ENCODE results near the gene RFC4.

RFC4 gene

DNA sequence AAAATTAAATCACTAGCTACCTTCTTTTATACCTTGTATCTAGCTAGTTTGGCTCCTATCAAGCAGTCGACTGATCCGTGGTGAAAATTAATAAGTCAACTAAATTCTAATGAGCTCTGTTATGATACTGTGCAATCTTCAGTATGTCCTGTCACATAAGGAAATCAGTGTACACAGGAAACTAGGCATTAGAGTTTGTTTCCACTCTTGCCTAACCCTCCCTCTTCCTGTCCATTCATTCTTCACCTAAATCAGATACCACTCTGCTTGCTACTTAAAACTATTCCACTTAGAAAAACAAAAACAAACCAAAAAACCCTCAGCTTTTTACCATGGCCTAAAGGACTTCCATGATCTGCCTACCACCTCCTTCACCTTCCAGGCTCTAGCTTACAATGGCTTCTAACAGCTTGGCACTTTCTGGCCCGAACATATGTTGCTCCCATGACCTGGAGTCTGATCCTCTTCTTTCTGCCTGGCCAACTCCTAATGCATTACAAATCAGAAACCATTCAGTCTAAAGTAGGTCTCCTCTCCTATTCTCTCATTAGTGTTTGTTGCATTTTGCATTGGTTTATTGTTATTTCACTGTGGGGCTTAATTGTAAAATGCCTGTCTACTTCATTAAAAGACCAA lies 7.9 kb downstream of the RFC4 start:
- Histone ChIP-seq H3K27ac (ENCODE audit: low read depth, low read length, poor library complexity, severe bottlenecking) (no peak overlapping the region), H3K4me3 (ENCODE audit: low read depth, low read length, poor library complexity, severe bottlenecking) (no peak overlapping the region), H3K4me2 (ENCODE audit: low read length) (no peak overlapping the region), H3K9me2 (ENCODE audit: low read depth, low read length) (no peaks in the 10 kb centered on the region), H2AFZ (ENCODE audit: low read length) (no peak overlapping the region), H3K27me3 (ENCODE audit: insufficient read depth, low read length) (no peaks in the 10 kb centered on the region), H3K4me1 (ENCODE audit: insufficient read depth, low read length, severe bottlenecking) (no peaks in the 10 kb centered on the region), H3K9me3 (ENCODE audit: low read length) (no peaks in the 10 kb centered on the region), H3F3A (ENCODE audit: insufficient read depth, low read length) (no peaks in the 10 kb centered on the region), H3K36me3 (ENCODE audit: insufficient read depth, low read length) (peaks cover 93% of the 10 kb centered on the region), H4K20me1 (ENCODE audit: insufficient read depth, low read length) (no peaks in the 10 kb centered on the region), H3K79me2 (ENCODE audit: insufficient read depth, low read length) (0 out of 2 replicates have a peak, but pooled peaks cover 4% of the 10 kb centered on the region), H3K9ac (ENCODE audit: low read length) (no peak overlapping the region)
- TF ChIP-seq, protein P1, sequence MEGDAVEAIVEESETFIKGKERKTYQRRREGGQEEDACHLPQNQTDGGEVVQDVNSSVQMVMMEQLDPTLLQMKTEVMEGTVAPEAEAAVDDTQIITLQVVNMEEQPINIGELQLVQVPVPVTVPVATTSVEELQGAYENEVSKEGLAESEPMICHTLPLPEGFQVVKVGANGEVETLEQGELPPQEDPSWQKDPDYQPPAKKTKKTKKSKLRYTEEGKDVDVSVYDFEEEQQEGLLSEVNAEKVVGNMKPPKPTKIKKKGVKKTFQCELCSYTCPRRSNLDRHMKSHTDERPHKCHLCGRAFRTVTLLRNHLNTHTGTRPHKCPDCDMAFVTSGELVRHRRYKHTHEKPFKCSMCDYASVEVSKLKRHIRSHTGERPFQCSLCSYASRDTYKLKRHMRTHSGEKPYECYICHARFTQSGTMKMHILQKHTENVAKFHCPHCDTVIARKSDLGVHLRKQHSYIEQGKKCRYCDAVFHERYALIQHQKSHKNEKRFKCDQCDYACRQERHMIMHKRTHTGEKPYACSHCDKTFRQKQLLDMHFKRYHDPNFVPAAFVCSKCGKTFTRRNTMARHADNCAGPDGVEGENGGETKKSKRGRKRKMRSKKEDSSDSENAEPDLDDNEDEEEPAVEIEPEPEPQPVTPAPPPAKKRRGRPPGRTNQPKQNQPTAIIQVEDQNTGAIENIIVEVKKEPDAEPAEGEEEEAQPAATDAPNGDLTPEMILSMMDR (IDR thresholded peaks at IDR 0.05; ENCODE audit: low read length) = no peak
- no peak for TF ChIP-seq EZH2 (IDR thresholded peaks at IDR 0.05; ENCODE audit: borderline replicate concordance, low read length)

DNA sequence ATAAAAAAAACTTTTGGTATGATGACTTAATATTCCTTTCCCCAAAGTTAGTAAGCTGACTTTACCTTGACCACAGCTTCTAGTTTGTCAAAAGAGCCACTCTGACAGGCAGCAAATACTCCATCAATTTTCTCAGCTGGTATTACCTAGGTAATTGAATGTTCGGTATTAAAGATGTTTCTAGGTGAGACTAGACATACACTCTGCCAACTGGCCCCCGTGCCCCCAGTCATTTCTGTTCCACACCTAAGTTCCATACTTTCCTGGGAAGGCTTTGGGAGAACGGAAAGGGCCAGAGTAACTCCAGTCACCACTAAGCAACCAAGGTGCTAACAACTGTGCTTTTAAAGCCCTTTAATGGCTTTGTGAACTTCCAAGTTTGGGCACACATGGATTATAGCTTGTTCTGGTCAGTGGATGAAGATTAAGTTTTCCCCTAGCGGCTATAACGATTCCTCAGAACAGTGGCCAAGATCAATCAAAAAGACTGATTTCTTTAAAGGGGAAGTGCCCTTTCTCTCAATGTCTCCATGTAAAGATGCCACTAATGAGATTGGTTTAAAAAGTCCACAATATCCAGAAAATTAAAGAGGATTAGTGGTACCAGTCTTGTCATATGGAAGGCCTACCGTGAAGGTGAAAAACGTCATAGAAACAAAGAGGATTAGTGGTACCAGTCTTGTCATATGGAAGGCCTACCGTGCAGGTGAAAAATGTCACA lies 15.9 kb downstream of the RFC4 start:
- Histone ChIP-seq H3K9me3 (ENCODE audit: low read length) (no peaks in the 10 kb centered on the region), H4K20me1 (ENCODE audit: insufficient read depth, low read length) (peaks cover 3% of the 10 kb centered on the region; the same call in 1 of the 2 replicates), H3F3A (ENCODE audit: insufficient read depth, low read length) (peaks cover 71% of the 10 kb centered on the region), H3K27ac (ENCODE audit: low read depth, low read length, poor library complexity, severe bottlenecking) (peak overlapping the region; percentile 38), H3K36me3 (ENCODE audit: insufficient read depth, low read length) (peaks cover 94% of the 10 kb centered on the region), H3K79me2 (ENCODE audit: insufficient read depth, low read length) (peaks cover 7% of the 10 kb centered on the region), H3K27me3 (ENCODE audit: insufficient read depth, low read length) (no peaks in the 10 kb centered on the region), H3K4me1 (ENCODE audit: insufficient read depth, low read length, severe bottlenecking) (peaks cover 30% of the 10 kb centered on the region), H3K9ac (ENCODE audit: low read length) (no peak overlapping the region), H2AFZ (ENCODE audit: low read length) (no peak overlapping the region), H3K4me3 (ENCODE audit: low read depth, low read length, poor library complexity, severe bottlenecking) (no peak overlapping the region), H3K4me2 (ENCODE audit: low read length) (no peak overlapping the region), H3K9me2 (ENCODE audit: low read depth, low read length) (no peaks in the 10 kb centered on the region)
- TF ChIP-seq, protein P1 (IDR thresholded peaks at IDR 0.05; ENCODE audit: low read length) = peak; percentile 36; the same call in 1 of the 2 replicates
- TF ChIP-seq EZH2 (IDR thresholded peaks at IDR 0.05; ENCODE audit: borderline replicate concordance, low read length) = no peak

DNA sequence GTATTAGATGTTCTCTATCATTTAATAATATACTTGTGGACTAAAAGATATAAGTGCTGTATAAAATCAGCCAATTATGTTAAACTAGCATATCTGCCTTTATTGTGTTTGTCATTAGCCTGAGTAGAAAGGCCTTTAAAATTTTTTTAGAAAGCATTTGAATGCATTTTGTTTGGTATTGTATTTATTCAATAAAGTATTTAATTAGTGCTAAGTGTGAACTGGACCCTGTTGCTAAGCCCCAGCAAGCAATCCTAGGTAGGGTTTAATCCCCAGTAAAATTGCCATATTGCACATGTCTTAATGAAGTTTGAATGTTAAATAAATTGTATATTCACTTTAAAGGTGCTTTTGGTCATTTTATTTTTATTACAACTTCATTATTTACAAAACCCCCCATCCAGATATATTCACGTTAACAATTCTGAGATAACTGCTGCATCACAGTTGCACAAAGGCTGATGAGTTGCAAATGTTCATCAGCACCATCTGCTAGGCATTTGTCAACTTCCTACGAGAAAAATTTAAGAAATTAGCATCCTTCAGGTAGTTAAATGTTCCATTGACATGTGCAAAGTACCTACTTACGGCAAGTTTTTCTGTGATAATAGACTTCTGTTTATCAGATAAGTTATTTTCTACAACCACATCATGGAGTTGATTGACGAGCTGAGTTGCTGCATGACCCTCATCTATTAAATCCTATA lies 16.6 kb downstream of the RFC4 start:
- Histone ChIP-seq H3F3A (ENCODE audit: insufficient read depth, low read length) (peaks cover 79% of the 10 kb centered on the region), H3K9me2 (ENCODE audit: low read depth, low read length) (no peaks in the 10 kb centered on the region), H3K4me2 (ENCODE audit: low read length) (no peak overlapping the region), H3K79me2 (ENCODE audit: insufficient read depth, low read length) (peaks cover 14% of the 10 kb centered on the region), H3K36me3 (ENCODE audit: insufficient read depth, low read length) (peaks cover 97% of the 10 kb centered on the region), H3K27me3 (ENCODE audit: insufficient read depth, low read length) (no peaks in the 10 kb centered on the region), H3K9ac (ENCODE audit: low read length) (no peak overlapping the region), H3K4me3 (ENCODE audit: low read depth, low read length, poor library complexity, severe bottlenecking) (no peak overlapping the region), H2AFZ (ENCODE audit: low read length) (no peak overlapping the region), H4K20me1 (ENCODE audit: insufficient read depth, low read length) (peaks cover 8% of the 10 kb centered on the region; the same call in 1 of the 2 replicates), H3K9me3 (ENCODE audit: low read length) (no peaks in the 10 kb centered on the region), H3K27ac (ENCODE audit: low read depth, low read length, poor library complexity, severe bottlenecking) (peak overlapping the region; percentile 38), H3K4me1 (ENCODE audit: insufficient read depth, low read length, severe bottlenecking) (peaks cover 37% of the 10 kb centered on the region)
- TF ChIP-seq, protein P1 (IDR thresholded peaks at IDR 0.05; ENCODE audit: low read length) = no peak
- no peak for TF ChIP-seq EZH2 (IDR thresholded peaks at IDR 0.05; ENCODE audit: borderline replicate concordance, low read length)

All from OCI-LY1 (cell line).